Measurements from ENCODE around the gene VTA1. TPM values are rescaled to one million over a fixed set of nuclear protein-coding genes. Genes with fewer than 3 reads are reported as not detected.

Gene VTA1
- total RNA-seq, 4 donors from 2014 or later, result 33.6 to 55.3 (median 36.2) TPM

GRCh38 chr6:142262231-142262630 is 115.2 kb downstream of the VTA1 start:
- Histone ChIP-seq H3K36me3 (no peaks in the 10 kb centered on the region), H3K27me3 (no peaks in the 10 kb centered on the region), H3K9me3 (peaks cover 0 to 3% (median 0%) of the 10 kb centered on the region in 4 donors), H3K4me1 (no peaks in the 10 kb centered on the region), H3K4me3 (no peak overlapping the region), H3K27ac (no peak overlapping the region)
- no peak for DNase-seq (ENCODE audit: low spot score in 2 of 2)
- TF ChIP-seq CTCF (IDR thresholded peaks at IDR 0.05), result no peak
- no peak for TF ChIP-seq POLR2A (IDR thresholded peaks at IDR 0.05)
- no peak for TF ChIP-seq EP300 (IDR thresholded peaks at IDR 0.05)

- Histone ChIP-seq H3K4me1 (no peaks in the 10 kb centered on the region), H3K27me3 (no peaks in the 10 kb centered on the region), H3K27ac (no peak overlapping the region), H3K36me3 (no peaks in the 10 kb centered on the region), H3K4me3 (no peak overlapping the region), H3K9me3 (no peaks in the 10 kb centered on the region)
- DNase-seq (ENCODE audit: low spot score in 2 of 2), result no peak
- no peak for TF ChIP-seq CTCF (IDR thresholded peaks at IDR 0.05)
- TF ChIP-seq EP300 (IDR thresholded peaks at IDR 0.05), result no peak
- TF ChIP-seq POLR2A (IDR thresholded peaks at IDR 0.05), result no peak
- 100% methylated on average over 1 of the region's 1 CpG for WGBS, 2 donors
Measured at GRCh38 chr6:142265476-142265875, 118.4 kb downstream of the VTA1 start.

- TF ChIP-seq CTCF (IDR thresholded peaks at IDR 0.05), result no peak
- TF ChIP-seq POLR2A (IDR thresholded peaks at IDR 0.05), result no peak
- TF ChIP-seq EP300 (IDR thresholded peaks at IDR 0.05), result no peak
- no peak overlapping the region for H3K4me3 ChIP-seq
- H3K27ac ChIP-seq, result no peak overlapping the region
- no peaks in the 10 kb centered on the region for H3K27me3 ChIP-seq
- no peaks in the 10 kb centered on the region for H3K4me1 ChIP-seq
- DNase-seq (ENCODE audit: low spot score in 2 of 2), result no peak
- WGBS, 2 donors, result 76 to 80% methylated on average over 4 of the region's 4 CpGs
- no peaks in the 10 kb centered on the region for H3K36me3 ChIP-seq
- no peaks in the 10 kb centered on the region for H3K9me3 ChIP-seq
Measured at GRCh38 chr6:142266060-142266459, 119.0 kb downstream of the VTA1 start.

GRCh38 chr6:142271476-142271875 is 124.4 kb downstream of the VTA1 start:
- Histone ChIP-seq H3K4me1 (no peaks in the 10 kb centered on the region), H3K27ac (no peak overlapping the region), H3K27me3 (no peaks in the 10 kb centered on the region), H3K36me3 (no peaks in the 10 kb centered on the region), H3K9me3 (no peaks in the 10 kb centered on the region), H3K4me3 (no peak overlapping the region)
- WGBS, 2 donors, result 80% methylated on average over 1 of the region's 1 CpG
- no peak for TF ChIP-seq CTCF (IDR thresholded peaks at IDR 0.05)
- no peak for TF ChIP-seq EP300 (IDR thresholded peaks at IDR 0.05)
- no peak for TF ChIP-seq POLR2A (IDR thresholded peaks at IDR 0.05)
- DNase-seq (ENCODE audit: low spot score in 2 of 2), result no peak

Other genes with a start within 250 kb of the VTA1 start
- not detected for gene GJE1, start 14.3 kb upstream of the VTA1 start, total RNA-seq
- 1 to 10 TPM in 1 of 4 donors, not detected in 3; 1.1 TPM for gene NMBR, start 141 bp upstream of the VTA1 start, total RNA-seq
- gene ADGRG6, start 154.7 kb downstream of the VTA1 start, total RNA-seq, result 10 to 100 TPM; 35.4 to 59.9 (median 39.1) TPM

All from tibial nerve (tissue), 4 donors.